H1 (cell line): ENCODE measurements around the gene KRTAP10-7.

Experiments used
- CREB1 ChIP-seq: IDR thresholded peaks from 2 replicates; pipeline ENCODE4 v1.6.1; 2012; ENCODE audit warnings: inconsistent platforms
- CTCF ChIP-seq, 3 experiments: IDR thresholded peaks; 1 replicate in 2 of 3; 2 replicates in 1 of 3; pipeline versions ENCODE4 v1.5.1 to v1.6.1; 2011; ENCODE audit warnings: low read length in 3 of 3, mild to moderate bottlenecking in 3 of 3, inconsistent platforms in 2 of 3, low read depth in 1 of 3, moderate library complexity in 1 of 3; ENCODE audit not compliant: insufficient read depth in 1 of 3; ENCODE audit errors: control extremely low read depth in 1 of 3
- POLR2AphosphoS5 ChIP-seq: IDR thresholded peaks from 2 replicates; pipeline ENCODE4 v1.6.1; 2011; ENCODE audit warnings: low read depth, low read length
- RXRA ChIP-seq: IDR thresholded peaks from 2 replicates; pipeline ENCODE4 v1.6.1; 2011; ENCODE audit warnings: low read depth, mild to moderate bottlenecking, low read length, moderate library complexity; ENCODE audit not compliant: insufficient read depth
- SIN3A ChIP-seq, 2 experiments: IDR thresholded peaks in 1 of 2; conservative IDR thresholded peaks in 1 of 2; 2 replicates each; pipeline ENCODE4 v1.6.1; 2011 to 2012; ENCODE audit warnings: low read length in 2 of 2, improper control_type of control experiment in 1 of 2, low read depth in 1 of 2, mild to moderate bottlenecking in 1 of 2
- TEAD4 ChIP-seq: IDR thresholded peaks from 2 replicates; pipeline ENCODE4 v1.6.1; 2012; ENCODE audit warnings: low read depth, low read length, inconsistent platforms, mixed read lengths

- TF ChIP-seq RXRA: no peak
- no peak for TF ChIP-seq TEAD4
- TF ChIP-seq POLR2AphosphoS5: no peak
- no peak for TF ChIP-seq CTCF (IDR thresholded peaks at IDR 0.05; ENCODE audit: control extremely low read depth in 1 of 3, insufficient read depth in 1 of 3, low read depth in 1 of 3, low read length in 3 of 3)
- no peak for TF ChIP-seq CREB1
- TF ChIP-seq SIN3A (conservative IDR thresholded peaks at IDR 0.05 in 1 of 2, IDR thresholded peaks at IDR 0.05 in 1 of 2; ENCODE audit: low read depth in 1 of 2, low read length in 2 of 2): no peak
These were observed 30.0 kb downstream of the KRTAP10-7 start for GRCh38 chr21:44630440-44630839.
